Cerebellar nuclear complex (tissue), 1 donor: ENCODE measurements around the gene TNFRSF14.

ENCODE experiments used
- DNase-seq, 2 experiments: peaks; one replicate each; lab custom pipeline; 2025; lab: John Stamatoyannopoulos, UW

The TNFRSF14 gene

DNA sequence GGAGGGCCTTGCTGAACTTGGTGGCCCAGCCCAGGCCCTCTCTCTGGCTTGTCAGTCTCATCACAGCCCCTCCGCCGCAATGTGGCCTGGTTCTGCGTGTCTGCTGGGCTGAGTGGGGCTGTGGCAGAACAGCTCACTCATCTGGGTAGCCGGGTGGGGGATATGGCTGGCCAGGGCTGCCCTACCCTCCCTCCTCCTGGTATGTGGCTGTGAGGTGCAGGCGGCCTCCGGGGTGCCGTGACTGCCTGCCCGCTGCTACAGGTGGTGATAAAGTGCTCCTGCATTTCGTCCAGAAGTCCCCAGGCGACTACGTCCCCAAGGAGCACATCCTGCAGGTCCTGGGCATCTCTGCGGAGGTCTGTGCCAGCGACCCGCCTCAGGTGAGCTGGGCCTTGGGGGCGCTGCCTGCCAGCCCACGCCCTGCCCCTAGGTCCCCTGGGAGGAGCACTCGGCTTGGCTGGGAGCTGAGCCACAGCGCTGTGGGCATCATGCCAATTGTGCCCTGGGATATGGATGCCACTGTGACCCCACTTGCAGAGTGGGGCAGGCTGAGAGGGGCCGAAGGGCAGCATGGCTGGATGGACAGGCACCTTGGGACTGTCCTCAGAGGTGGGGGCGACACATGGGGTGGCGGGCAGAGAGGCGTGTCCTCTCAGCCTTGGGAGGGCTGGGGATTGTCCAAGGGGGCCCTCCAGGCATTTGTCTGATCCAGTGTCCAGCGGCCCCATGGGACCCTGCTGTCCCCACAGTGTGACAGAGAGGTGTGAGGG lies 32.7 kb downstream of the TNFRSF14 start:
- DNase-seq: no peak

- DNase-seq: no peak
Measured at GRCh38 chr1:2589431-2590232, 33.5 kb downstream of the TNFRSF14 start.

- DNase-seq: no peak
Measured at GRCh38 chr1:2590233-2591141, 34.3 kb downstream of the TNFRSF14 start.

GRCh38 chr1:2591233-2591580 lies 35.0 kb downstream of the TNFRSF14 start:
- no peak for DNase-seq

- DNase-seq: no peak
Measured at GRCh38 chr1:2591581-2592261, 35.5 kb downstream of the TNFRSF14 start.

DNA sequence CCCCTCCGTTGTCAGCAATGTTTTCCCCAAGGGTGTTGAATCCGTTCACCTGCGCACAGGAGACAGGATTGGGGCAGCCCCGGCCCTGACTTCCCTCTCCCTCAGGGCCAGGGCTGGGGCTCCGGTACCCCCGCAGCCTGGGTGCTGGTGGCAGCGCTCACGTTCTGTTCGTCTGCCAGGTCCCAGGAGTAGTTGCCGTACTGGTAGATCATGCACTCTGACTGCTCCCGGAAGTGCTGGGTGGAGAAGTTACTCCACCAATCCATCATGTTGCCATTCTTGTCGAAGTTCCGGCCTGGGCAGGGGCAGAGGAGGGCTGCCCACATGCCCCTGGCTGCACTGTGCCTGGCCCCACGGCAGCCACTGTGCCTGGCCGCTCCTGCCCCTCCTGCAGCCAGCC lies 36.5 kb downstream of the TNFRSF14 start:
- DNase-seq: no peak

- no peak for DNase-seq
Measured at GRCh38 chr1:2593251-2593878, 37.2 kb downstream of the TNFRSF14 start.

GRCh38 chr1:2594001-2594640 lies 38.0 kb downstream of the TNFRSF14 start:
- no peak for DNase-seq

- no peak for DNase-seq
Measured at GRCh38 chr1:2594641-2595131, 38.5 kb downstream of the TNFRSF14 start.

DNA sequence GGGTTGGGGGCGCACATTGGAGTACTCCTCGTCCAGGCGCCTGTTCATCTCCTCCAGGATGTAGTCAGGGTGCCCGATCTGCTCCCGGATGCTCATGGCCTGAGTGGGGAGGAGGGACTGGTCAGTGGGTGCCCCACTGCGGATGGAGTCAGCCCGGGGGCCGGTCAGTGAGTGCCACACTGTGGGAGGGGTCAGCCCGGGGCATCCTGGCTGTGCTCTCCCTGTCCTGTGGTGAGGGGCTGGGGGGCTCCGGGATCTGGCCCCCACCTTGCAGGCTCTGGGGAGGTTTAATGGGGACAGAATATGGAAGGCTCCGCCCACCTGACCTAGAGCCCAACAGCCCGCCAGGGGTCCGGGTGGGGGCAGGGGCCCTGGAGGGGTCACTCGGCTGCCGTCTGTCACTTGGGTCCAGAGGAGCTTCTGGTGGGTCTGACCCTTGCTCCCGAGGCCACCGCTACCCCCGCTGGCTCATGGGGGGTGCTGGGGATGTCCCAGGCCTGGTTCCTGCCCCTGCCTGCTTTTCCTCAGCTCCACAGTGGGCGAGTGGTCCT lies 39.2 kb downstream of the TNFRSF14 start:
- no peak for DNase-seq

DNA sequence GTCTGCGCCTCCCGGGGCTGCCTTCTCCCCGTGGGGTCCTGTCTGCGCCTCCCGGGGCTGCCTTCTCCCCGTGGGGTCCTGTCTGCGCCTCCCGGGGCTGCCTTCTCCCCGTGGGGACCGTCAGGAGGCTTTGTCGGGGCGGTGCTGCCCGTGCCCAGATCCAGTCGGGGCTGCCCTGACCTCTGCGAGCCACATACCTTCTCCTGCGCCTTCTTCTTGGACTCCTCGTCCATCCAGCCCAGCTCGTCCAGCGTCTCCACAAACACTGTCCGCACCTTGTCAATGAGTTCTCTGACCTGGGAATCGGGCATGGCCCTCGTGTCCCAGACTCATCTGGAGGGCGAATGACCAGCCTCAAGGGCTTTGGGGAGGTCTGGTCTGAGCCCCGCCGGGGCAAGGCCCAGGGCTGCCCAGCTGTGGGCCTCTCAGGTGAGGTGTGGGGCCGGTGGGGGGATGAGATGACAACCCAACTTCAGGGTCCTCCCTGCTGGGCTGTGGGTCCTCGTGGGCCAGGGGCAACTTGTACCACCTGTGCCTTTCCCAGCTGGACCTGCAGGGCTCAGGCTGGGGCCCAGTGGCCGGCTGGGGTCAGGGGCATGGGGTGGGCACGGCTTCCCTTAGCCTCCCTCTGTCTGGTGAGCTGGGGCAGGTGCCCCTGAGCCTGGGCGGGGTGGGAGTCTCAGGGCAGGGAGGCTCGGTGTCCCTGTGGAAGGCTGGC lies 39.8 kb downstream of the TNFRSF14 start:
- no peak for DNase-seq

- DNase-seq: no peak
Measured at GRCh38 chr1:2596530-2597333, 40.6 kb downstream of the TNFRSF14 start.

GRCh38 chr1:2597441-2598328 lies 41.5 kb downstream of the TNFRSF14 start:
- DNase-seq: no peak

DNA sequence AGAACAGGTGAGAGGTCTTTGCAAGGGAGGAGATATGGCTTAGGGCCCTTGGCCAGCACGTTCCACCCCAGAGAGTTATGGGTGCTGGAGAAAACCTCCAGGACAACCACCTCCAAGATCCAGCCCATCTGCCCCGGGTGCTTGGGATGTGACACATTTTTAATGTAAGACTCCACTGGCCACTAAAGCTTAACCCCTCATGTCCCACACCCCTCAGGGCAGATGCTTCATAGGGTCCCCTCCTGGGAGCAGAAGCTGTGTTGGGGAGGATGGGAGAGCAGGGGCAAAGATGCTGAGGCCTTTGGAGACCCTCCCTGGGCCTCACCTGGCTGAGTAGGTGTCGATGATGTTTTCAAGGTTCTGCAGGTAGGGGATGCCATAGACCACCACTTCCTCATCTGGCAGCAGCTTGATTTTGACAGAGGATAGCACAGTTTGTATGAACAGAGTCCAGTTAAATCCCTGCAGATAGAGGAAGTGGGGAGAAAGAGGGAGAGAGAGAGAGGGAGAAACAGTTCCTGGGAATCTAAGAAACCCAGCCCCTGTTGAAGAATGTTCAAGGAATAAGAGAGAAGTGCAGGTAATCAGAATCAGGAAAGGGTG lies 42.3 kb downstream of the TNFRSF14 start:
- DNase-seq: no peak

DNA sequence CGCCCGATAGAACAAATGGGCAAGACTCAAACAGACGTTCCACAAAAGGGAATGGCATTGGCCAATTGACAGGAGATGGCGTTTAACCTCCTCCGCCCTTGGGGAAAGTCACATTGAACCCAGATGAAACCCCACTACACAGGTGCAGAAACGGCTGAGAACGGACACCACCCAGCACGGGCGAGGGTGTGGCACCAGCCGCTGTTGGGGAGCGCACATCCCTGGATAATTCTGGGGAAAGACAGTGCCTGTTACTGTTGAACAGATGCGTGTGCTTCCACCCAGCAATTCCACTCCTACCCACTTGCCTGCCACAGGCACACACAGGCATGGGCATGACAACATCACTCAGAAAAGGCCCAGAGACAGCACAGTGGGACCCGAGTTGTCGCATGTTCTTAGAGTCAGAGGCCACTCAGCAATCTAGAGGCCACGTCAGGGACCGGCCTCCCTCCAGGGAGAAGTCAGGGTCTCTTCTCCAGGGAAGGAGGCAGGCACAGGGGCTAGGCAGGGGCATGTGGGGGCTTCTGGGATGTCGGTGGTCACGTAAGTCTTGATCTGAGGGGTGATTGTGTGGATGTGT lies 45.6 kb downstream of the TNFRSF14 start:
- no peak for DNase-seq

- no peak for DNase-seq
Measured at GRCh38 chr1:2602311-2602835, 46.2 kb downstream of the TNFRSF14 start.
